ENCODE results near the gene NAA38.
A peak's percentile ranks its signal among the peaks of the same experiment; 100 is the strongest.

Gene NAA38

GRCh38 chr17:7840441-7840840 is 16.9 kb downstream of the NAA38 start:
- no peak for DNase-seq

GRCh38 chr17:7839876-7840261 is 17.5 kb downstream of the NAA38 start:
- peak; percentile 50 for DNase-seq

GRCh38 chr17:7839190-7839875 is 18.0 kb downstream of the NAA38 start:
- no peak for DNase-seq

GRCh38 chr17:7838090-7839075 is 19.0 kb downstream of the NAA38 start:
- peak; percentile 86 for DNase-seq

- no peak for DNase-seq
These were observed 19.8 kb downstream of the NAA38 start for GRCh38 chr17:7837408-7838088.

DNA sequence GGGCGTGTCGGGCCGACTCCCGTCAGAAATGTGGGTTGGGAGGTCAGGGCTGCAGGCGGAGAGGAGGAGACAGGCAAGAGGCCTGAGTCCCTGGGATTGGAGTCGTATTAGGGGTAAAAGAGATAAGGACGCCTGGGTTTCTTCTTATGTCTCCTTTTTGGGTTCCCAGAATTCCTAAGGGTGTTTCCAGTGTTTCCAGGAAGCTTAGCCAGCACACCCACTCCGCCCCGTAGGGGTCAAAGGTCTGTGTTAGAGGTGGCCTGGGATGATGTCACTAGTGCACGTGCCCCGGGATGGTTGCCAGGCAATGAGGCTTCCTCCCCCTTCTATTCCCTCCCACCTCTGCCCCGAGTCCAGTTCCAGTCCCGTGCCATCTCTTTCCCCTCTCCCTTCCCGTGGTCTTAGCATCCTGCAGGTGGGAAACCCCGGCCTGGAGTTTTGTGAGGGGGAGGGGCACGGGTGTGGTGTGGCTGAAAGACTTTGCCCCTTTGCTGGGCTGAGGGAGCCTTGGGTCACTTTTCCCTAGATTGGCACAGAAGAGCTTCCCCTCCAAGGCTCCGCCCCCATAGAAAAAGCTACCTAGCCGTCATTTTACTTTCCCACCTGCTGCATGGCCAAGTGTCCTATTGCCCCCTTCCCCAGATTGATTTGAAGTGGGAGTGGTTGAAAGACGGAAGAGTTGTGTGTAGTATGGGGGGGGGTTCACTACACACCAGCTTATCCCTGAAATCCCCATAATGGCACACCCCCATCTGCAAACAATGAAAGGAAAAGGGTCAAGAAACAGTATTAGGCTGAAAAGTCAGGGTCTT is 20.6 kb downstream of the NAA38 start:
- peak; percentile 94 for DNase-seq

DNA sequence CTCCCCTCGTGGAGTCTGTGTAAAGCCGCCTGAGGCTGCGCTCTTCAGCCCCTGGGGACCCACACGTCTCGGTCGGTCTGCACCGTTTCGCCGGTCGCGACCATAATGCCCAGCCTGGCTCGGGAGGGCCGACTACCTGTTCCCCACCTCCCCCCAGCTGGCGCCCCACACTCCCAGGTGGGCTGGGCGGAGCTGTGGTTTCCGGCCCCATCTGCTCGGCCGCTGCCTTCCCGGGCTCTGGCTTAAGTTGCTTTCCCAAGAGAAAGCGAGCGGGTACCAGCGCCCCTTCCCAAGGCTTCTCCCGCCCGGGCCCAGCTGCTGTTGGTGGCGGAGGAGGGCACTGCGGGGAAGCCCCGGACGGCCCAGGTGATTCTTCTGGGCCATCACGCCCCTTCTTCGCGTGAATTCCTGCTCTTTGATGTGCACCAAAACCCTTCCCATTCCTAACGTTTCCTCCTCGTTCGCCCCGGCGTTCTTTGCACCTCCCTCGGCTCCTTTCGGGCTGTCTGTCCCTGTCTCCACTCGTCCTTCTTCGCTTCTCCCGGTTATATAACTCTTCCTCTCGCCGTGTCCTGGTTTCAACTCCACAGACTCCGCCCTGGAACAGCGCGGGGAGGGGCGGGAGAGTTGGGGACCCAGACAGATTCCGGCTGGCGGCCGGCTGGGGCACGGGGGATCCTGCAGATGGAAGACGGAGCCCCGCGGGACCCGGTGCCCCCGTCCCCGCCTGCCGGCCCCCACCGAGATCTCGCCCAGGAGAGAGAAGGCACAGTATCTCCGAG is 21.4 kb downstream of the NAA38 start:
- DNase-seq = peak; percentile 74

- DNase-seq = peak; percentile 99
These were observed 22.2 kb downstream of the NAA38 start for GRCh38 chr17:7834957-7835813.

DNA sequence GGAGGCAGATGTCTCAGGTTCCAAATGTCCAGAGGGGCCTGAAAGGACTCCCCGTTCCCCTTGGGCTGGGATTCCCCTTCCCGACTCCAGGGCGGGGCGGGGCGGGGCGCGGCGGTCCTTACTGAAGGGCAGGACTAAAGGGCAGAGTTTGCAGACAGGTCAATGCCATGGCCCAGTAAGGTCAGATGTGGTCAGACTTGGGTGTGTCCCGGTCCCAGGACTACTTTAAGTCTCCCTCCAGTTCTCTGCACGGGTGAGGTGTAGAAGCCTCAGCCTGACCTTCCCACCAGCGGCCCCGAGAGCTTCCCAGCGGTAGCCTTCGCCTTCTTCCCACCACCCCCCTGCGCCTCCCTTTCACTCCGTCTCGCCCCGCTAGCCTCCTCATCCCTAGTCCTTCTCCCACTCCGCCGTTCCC is 22.8 kb downstream of the NAA38 start:
- DNase-seq = no peak

- DNase-seq = peak; percentile 90
These were observed 23.4 kb downstream of the NAA38 start, which contains the start of gene KDM6B for GRCh38 chr17:7833795-7834541. TSS of gene KDM6B (plus strand) at chr17:7834217. CDS start at chr17:7845555, 11,338 bp downstream.

DNA sequence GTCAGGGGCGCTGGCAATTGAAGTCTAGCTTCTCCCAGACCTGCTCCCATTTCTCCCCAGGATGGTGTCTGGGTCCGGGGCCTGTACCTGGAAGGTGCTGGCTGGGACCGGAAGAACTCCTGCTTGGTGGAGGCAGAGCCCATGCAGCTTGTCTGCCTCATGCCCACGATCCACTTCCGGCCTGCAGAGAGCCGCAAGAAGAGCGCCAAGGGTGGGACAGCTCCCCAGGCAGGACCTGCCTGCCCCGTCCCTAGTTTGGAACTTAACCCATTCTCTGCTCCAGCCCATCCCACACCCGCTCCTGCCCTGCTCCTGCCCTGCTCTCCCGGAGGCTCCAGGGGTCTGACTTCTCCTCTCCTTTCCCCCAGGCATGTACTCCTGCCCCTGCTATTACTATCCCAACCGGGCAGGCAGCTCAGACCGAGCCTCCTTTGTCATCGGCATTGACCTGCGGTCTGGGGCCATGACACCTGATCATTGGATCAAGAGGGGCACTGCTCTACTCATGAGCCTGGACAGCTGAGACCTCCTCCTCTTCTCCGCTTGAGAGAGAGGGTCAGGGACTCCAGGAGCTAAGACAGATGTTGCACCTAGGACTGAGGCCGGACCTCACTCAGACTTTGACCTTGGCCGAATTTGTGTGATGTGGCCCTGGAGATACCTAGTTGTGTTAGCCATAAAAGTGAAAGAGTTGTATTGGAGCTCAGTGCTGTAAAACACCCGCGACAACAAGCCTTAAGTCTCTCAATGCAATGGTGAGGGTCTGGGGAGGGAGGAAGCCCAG is 24.2 kb downstream of the NAA38 start:
- no peak for DNase-seq

GRCh38 chr17:7832431-7832830 is 24.9 kb downstream of the NAA38 start:
- DNase-seq = no peak

DNA sequence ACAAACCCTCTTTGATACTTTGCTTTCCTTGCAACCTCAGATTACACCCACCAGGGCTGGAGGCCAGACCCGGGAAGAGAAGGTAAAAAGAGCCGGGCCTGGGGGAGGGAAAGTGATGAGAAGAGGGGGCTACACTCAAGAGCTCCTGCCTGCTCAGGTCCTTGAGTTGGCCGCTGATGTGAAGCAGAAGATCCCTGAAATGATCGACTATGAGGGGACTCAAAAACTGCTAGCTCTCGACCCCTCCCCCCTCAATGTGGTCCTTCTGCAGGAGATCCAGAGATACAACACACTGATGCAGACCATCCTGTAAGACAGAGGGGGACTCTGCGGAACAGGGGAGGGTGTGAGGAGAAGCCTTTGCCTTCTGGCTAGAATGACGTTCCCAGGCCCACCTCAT is 26.1 kb downstream of the NAA38 start:
- DNase-seq = no peak

DNA sequence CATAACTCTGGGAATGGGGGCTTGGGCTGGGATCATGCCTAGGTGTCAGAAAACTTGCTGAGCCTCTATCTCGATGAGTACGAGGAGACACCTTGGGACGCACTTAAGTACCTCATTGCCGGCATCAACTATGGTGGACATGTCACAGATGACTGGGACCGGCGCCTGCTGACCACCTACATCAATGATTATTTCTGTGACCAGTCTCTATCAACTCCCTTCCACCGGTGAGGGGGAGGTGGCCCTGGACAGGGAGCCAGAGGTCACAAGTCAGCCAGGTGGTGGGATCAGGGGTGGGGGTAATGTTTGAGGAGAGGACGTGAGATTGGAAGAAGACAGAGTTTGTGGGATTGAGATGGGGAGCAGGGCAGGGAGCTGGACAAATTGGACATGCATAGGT is 26.7 kb downstream of the NAA38 start:
- DNase-seq = no peak

GRCh38 chr17:7825206-7825990 is 32.0 kb downstream of the NAA38 start:
- no peak for DNase-seq

DNA sequence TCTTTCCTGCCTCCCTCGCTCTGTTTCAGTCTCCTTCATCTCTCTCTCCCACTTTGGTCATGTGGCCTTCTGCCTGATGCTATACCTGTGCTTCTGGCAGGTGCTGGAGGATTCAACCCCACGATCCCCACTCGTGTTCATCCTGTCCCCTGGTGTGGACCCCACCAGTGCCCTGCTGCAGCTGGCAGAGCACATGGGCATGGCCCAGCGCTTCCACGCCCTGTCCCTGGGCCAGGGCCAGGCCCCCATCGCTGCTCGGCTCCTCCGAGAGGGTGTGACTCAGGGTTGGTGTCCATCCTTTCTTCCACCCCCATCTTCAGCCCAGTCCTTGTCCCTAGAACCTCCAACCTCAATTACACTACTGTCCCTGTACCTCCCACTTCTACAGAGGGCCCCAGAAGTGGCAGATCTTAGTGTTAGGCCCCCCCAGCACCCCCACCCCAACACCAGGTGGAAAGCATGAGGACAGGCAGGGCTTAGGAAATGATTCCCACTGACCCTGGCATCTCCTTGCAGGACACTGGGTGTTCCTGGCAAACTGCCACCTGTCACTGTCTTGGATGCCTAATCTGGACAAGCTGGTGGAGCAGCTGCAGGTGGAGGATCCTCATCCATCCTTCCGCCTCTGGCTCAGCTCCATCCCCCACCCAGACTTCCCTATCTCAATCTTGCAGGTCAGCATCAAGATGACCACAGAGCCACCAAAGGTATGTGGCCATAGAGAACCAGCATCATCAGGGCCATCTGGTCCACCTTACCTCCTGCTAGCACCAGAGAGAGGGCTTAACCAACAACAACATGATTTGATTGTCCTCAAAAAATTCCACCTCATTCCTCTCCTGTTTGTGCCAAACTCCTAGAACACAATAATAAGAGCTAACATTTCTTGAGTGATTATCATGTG is 33.1 kb downstream of the NAA38 start:
- no peak for DNase-seq

DNA sequence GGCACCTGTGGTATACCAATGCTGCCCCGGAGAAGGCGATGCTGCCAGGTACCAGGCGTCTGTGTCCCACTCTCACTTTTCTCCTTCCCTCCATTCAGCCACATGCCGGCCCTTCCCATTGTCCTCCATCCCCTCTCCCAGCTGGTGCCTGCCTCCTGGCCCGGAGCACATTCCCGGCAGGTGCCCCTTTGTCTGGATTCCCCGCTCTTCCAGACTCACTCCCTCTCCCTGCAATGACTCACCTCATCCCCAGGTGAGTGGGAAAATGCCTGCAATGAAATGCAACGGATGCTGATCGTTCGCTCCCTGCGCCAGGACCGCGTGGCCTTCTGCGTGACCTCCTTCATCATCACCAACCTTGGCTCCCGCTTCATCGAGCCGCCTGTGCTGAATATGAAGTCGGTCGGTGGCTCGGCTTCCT is 33.8 kb downstream of the NAA38 start:
- no peak for DNase-seq
